Measurements from ENCODE around the gene ITGA7.

The ITGA7 gene

GRCh38 chr12:55693323-55694187 lies 14.1 kb downstream of the ITGA7 start:
- DNase-seq (ENCODE audit: extremely low spot score) = no peak
- CTCF ChIA-PET = no interaction called here
- no peak for TF ChIP-seq ZNF384 (IDR thresholded peaks at IDR 0.05)
- TF ChIP-seq CTBP1 (IDR thresholded peaks at IDR 0.05; ENCODE audit: borderline replicate concordance) = no peak
- TF ChIP-seq ELF4 (IDR thresholded peaks at IDR 0.05) = no peak
- TF ChIP-seq SUZ12 (IDR thresholded peaks at IDR 0.05) = no peak
- TF ChIP-seq LEF1 (IDR thresholded peaks at IDR 0.05; ENCODE audit: borderline replicate concordance) = no peak
- TF ChIP-seq FOXK2 (IDR thresholded peaks at IDR 0.05) = no peak
- TF ChIP-seq NFRKB (IDR thresholded peaks at IDR 0.05) = no peak
- TF ChIP-seq TARDBP (IDR thresholded peaks at IDR 0.05) = no peak
- POLR2A ChIA-PET = interaction anchor here (2.1 kb wide), 1 partner anchor 12 kb away, joined by 8 read pairs; a partner anchor contains a TSS

- CTCF ChIA-PET = no interaction called here
- DNase-seq (ENCODE audit: extremely low spot score) = no peak
- POLR2A ChIA-PET = interaction anchor here (2.1 kb wide), 1 partner anchor 11 kb away, joined by 8 read pairs; a partner anchor contains a TSS
- TF ChIP-seq ARNT (IDR thresholded peaks at IDR 0.05) (no peak), FOXK2 (IDR thresholded peaks at IDR 0.05) (no peak), PKNOX1 (IDR thresholded peaks at IDR 0.05) (no peak), HDGF (IDR thresholded peaks at IDR 0.05; ENCODE audit: borderline replicate concordance) (no peak), ZNF384 (IDR thresholded peaks at IDR 0.05) (no peak), FOXM1 (IDR thresholded peaks at IDR 0.05; ENCODE audit: borderline replicate concordance) (no peak), CTBP1 (IDR thresholded peaks at IDR 0.05; ENCODE audit: borderline replicate concordance) (no peak), BHLHE40 (IDR thresholded peaks at IDR 0.05; ENCODE audit: borderline replicate concordance) (no peak), ELF4 (IDR thresholded peaks at IDR 0.05) (no peak), TARDBP (IDR thresholded peaks at IDR 0.05) (no peak), SP1 (IDR thresholded peaks at IDR 0.05) (no peak), FOXA1 (IDR thresholded peaks at IDR 0.05) (no peak), NFRKB (IDR thresholded peaks at IDR 0.05) (no peak), LEF1 (IDR thresholded peaks at IDR 0.05; ENCODE audit: borderline replicate concordance) (no peak), L3MBTL2 (conservative IDR thresholded peaks at IDR 0.05) (no peak), SUZ12 (IDR thresholded peaks at IDR 0.05) (no peak)
These were observed 14.9 kb downstream of the ITGA7 start for GRCh38 chr12:55692631-55693322.

GRCh38 chr12:55688716-55689655 lies 18.7 kb downstream of the ITGA7 start:
- POLR2A ChIA-PET = no interaction called here

GRCh38 chr12:55687746-55688145 lies 20.0 kb downstream of the ITGA7 start:
- POLR2A ChIA-PET = no interaction called here

More at GRCh38 chr12:55688716-55689655, 18.7 kb downstream of the ITGA7 start:
- CTCF ChIA-PET = interaction anchor here (0.6 to 1.2 kb wide), 2 partner anchors 17 to 18 kb away, joined by 3 to 5 read pairs; no protein-coding TSS in a partner anchor
- TF ChIP-seq ARNT (IDR thresholded peaks at IDR 0.05) (no peak), BHLHE40 (IDR thresholded peaks at IDR 0.05; ENCODE audit: borderline replicate concordance) (no peak), TARDBP (IDR thresholded peaks at IDR 0.05) (no peak), FOXK2 (IDR thresholded peaks at IDR 0.05) (no peak), ZNF384 (IDR thresholded peaks at IDR 0.05) (no peak), NFRKB (IDR thresholded peaks at IDR 0.05) (no peak), LEF1 (IDR thresholded peaks at IDR 0.05; ENCODE audit: borderline replicate concordance) (no peak), L3MBTL2 (conservative IDR thresholded peaks at IDR 0.05) (no peak), FOXM1 (IDR thresholded peaks at IDR 0.05; ENCODE audit: borderline replicate concordance) (no peak), SUZ12 (IDR thresholded peaks at IDR 0.05) (no peak), FOXA1 (IDR thresholded peaks at IDR 0.05) (no peak), SP1 (IDR thresholded peaks at IDR 0.05) (no peak), ELF4 (IDR thresholded peaks at IDR 0.05) (no peak), PKNOX1 (IDR thresholded peaks at IDR 0.05) (no peak), CTBP1 (IDR thresholded peaks at IDR 0.05; ENCODE audit: borderline replicate concordance) (no peak), HDGF (IDR thresholded peaks at IDR 0.05; ENCODE audit: borderline replicate concordance) (no peak)
- DNase-seq (ENCODE audit: extremely low spot score) = no peak

More at GRCh38 chr12:55687746-55688145, 20.0 kb downstream of the ITGA7 start:
- CTCF ChIA-PET = no interaction called here
- DNase-seq (ENCODE audit: extremely low spot score) = no peak
- TF ChIP-seq TARDBP (IDR thresholded peaks at IDR 0.05) (no peak), PKNOX1 (IDR thresholded peaks at IDR 0.05) (no peak)

Data from HEK293T (cell line).